OCI-LY7 (cell line): ENCODE measurements around the gene RTL10. TPM values are rescaled to one million over a fixed set of nuclear protein-coding genes. Genes with fewer than 3 reads are reported as not detected.

ENCODE experiments used
- BruUV-seq: library from RNA; stranded (reverse); fragments of 400-500 nt; replicated peaks from 2 replicates; lab custom pipeline; 2021; lab: Mats Ljungman, UMichigan
- CTCF ChIA-PET: fragments of 300-600 bp; sonication (Branson Sonifier 250); formaldehyde crosslinking; loops from one replicate; lab custom pipeline; 2022; ENCODE audit warnings: antibody characterized with exemption; ENCODE audit not compliant: unreplicated experiment; lab: Charles Lee
- POLR2A ChIA-PET: fragments of 300-600 bp; sonication (Branson Sonifier 250); formaldehyde crosslinking; loops from one replicate; lab custom pipeline; 2022; ENCODE audit warnings: antibody characterized with exemption; lab: Charles Lee
- DNase-seq: peaks from one replicate; pipeline ENCODE4 v3.0.0-alpha.2; 2015; ENCODE audit warnings: low spot score
- H2AFZ ChIP-seq: fragments of 200-600 bp; sonication (generic), shearing (Covaris generic); 2 replicates; pipeline ENCODE4 v1.6.1; 2014; ENCODE audit warnings: mild to moderate bottlenecking, antibody characterized with exemption, low read length, moderate library complexity
- H3K27ac ChIP-seq: fragments of 200-600 bp; sonication (generic); 2 replicates; pipeline ENCODE4 v1.5.1; 2014; ENCODE audit warnings: mixed run types, low read depth, mild to moderate bottlenecking, moderate library complexity, low read length, inconsistent platforms; ENCODE audit not compliant: poor library complexity, severe bottlenecking
- H3K36me3 ChIP-seq: fragments of 200-600 bp; sonication (generic); 2 replicates; pipeline ENCODE4 v1.6.1; 2014; ENCODE audit warnings: mild to moderate bottlenecking, antibody characterized with exemption, low read length, moderate library complexity, mixed read lengths; ENCODE audit not compliant: insufficient read depth
- H3K4me1 ChIP-seq: fragments of 200-600 bp; sonication (generic); 2 replicates; pipeline ENCODE4 v1.5.1; 2014; ENCODE audit warnings: mild to moderate bottlenecking, low read length; ENCODE audit not compliant: insufficient read depth, poor library complexity, severe bottlenecking
- H3K4me2 ChIP-seq: fragments of 200-600 bp; sonication (generic); 2 replicates; pipeline ENCODE4 v1.6.1; 2014; ENCODE audit warnings: mild to moderate bottlenecking, low read length
- H3K4me3 ChIP-seq: fragments of 200-600 bp; sonication (generic); 2 replicates; pipeline ENCODE4 v1.5.1; 2014; ENCODE audit warnings: mild to moderate bottlenecking, low read depth, low read length; ENCODE audit not compliant: poor library complexity, severe bottlenecking
- H3K79me2 ChIP-seq: fragments of 200-600 bp; sonication (generic); 2 replicates; pipeline ENCODE4 v1.6.1; 2016; ENCODE audit warnings: low read depth, mild to moderate bottlenecking, low read length, moderate library complexity, mixed read lengths; ENCODE audit not compliant: insufficient read depth
- H3K9me2 ChIP-seq: fragments of 200-600 bp; sonication (generic); 2 replicates; pipeline ENCODE4 v1.6.1; 2016; ENCODE audit warnings: mild to moderate bottlenecking, low read length, mixed read lengths; ENCODE audit not compliant: insufficient read depth
- H3K9me3 ChIP-seq: fragments of 200-600 bp; sonication (generic); 2 replicates; pipeline ENCODE4 v1.6.1; 2014; ENCODE audit warnings: mild to moderate bottlenecking, mixed run types, low read length, mixed read lengths
- H4K20me1 ChIP-seq: fragments of 200-600 bp; sonication (generic); 2 replicates; pipeline ENCODE4 v1.6.1; 2014; ENCODE audit warnings: mild to moderate bottlenecking, antibody characterized with exemption, low read length, moderate library complexity, mixed read lengths; ENCODE audit not compliant: insufficient read depth
- EZH2phosphoT487 ChIP-seq: fragments of 200-600 bp; sonication (generic); IDR thresholded peaks from 2 replicates; pipeline ENCODE4 v1.6.1; 2018; ENCODE audit warnings: low read depth, borderline replicate concordance, mild to moderate bottlenecking, mixed run types, antibody characterized with exemption, low read length, moderate library complexity, mixed read lengths
- intact Hi-C: fragments of 100-400 bp; cut with micrococcal nuclease; formaldehyde crosslinking; loops from one replicate; pipeline ENCODE4 v1.10.0; 2022; ENCODE audit not compliant: unreplicated experiment
- total RNA-seq, 2 experiments: library from RNA; depleted of rRNA in 1 of 2; stranded (reverse); fragments of >200 nt in 1 of 2; shearing (Covaris generic) in 1 of 2; gene quantifications; 2 replicates each; pipeline ENCODE4 v1.2.3, GENCODE V29; 2014 to 2022
- TF ChIP-seq, protein P1 (sequence below): fragments of 200-600 bp; sonication (generic); conservative IDR thresholded peaks from 2 replicates; pipeline ENCODE4 v1.5.1; 2014; ENCODE audit warnings: mild to moderate bottlenecking, antibody characterized with exemption, low read length, moderate library complexity, mixed read lengths

RTL10 gene
- total RNA-seq, 2 experiments from 2014 or later, result 26.2 to 28.2 TPM

GRCh38 chr22:19903513-19903912 is 48.8 kb upstream of the RTL10 start:
- H4K20me1 ChIP-seq, result no peaks in the 10 kb centered on the region
- ChIA-PET POLR2A (no interaction called here), CTCF (no interaction called here)
- no peak for DNase-seq
- no peak overlapping the region for H3K4me2 ChIP-seq
- no peaks in the 10 kb centered on the region for H3K9me2 ChIP-seq
- no peak overlapping the region for H3K27ac ChIP-seq
- BruUV-seq, result no TSS peak
- H2AFZ ChIP-seq, result no peak overlapping the region
- no peak for TF ChIP-seq EZH2phosphoT487
- TF ChIP-seq, protein P1, sequence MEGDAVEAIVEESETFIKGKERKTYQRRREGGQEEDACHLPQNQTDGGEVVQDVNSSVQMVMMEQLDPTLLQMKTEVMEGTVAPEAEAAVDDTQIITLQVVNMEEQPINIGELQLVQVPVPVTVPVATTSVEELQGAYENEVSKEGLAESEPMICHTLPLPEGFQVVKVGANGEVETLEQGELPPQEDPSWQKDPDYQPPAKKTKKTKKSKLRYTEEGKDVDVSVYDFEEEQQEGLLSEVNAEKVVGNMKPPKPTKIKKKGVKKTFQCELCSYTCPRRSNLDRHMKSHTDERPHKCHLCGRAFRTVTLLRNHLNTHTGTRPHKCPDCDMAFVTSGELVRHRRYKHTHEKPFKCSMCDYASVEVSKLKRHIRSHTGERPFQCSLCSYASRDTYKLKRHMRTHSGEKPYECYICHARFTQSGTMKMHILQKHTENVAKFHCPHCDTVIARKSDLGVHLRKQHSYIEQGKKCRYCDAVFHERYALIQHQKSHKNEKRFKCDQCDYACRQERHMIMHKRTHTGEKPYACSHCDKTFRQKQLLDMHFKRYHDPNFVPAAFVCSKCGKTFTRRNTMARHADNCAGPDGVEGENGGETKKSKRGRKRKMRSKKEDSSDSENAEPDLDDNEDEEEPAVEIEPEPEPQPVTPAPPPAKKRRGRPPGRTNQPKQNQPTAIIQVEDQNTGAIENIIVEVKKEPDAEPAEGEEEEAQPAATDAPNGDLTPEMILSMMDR, result no peak
- no peak overlapping the region for H3K4me3 ChIP-seq
- no peaks in the 10 kb centered on the region for H3K79me2 ChIP-seq
- no peaks in the 10 kb centered on the region for H3K36me3 ChIP-seq
- H3K9me3 ChIP-seq, result no peaks in the 10 kb centered on the region
- H3K4me1 ChIP-seq, result peaks cover 6% of the 10 kb centered on the region
- intact Hi-C loops, result no loop called here

- Histone ChIP-seq H3K9me3 (no peaks in the 10 kb centered on the region), H3K36me3 (no peaks in the 10 kb centered on the region), H4K20me1 (no peaks in the 10 kb centered on the region), H3K4me1 (peaks cover 6% of the 10 kb centered on the region), H3K27ac (no peak overlapping the region), H3K4me3 (no peak overlapping the region), H3K4me2 (no peak overlapping the region), H3K79me2 (no peaks in the 10 kb centered on the region), H3K9me2 (no peaks in the 10 kb centered on the region), H2AFZ (no peak overlapping the region)
- TF ChIP-seq, protein P1, result no peak
- TF ChIP-seq EZH2phosphoT487, result no peak
- intact Hi-C loops, result no loop called here
- CTCF ChIA-PET, result no interaction called here
- no peak for DNase-seq
- POLR2A ChIA-PET, result interaction anchor here (0.6 kb wide), 1 partner anchor 530 kb away, joined by 3 read pairs; no protein-coding TSS in a partner anchor
- no TSS peak for BruUV-seq
Observed at GRCh38 chr22:19903031-19903430, 48.4 kb upstream of the RTL10 start.

- Histone ChIP-seq H3K4me1 (peaks cover 11% of the 10 kb centered on the region), H3K9me2 (no peaks in the 10 kb centered on the region), H3K4me3 (no peak overlapping the region), H2AFZ (no peak overlapping the region), H3K36me3 (no peaks in the 10 kb centered on the region), H3K4me2 (no peak overlapping the region), H3K27ac (no peak overlapping the region), H3K79me2 (no peaks in the 10 kb centered on the region), H3K9me3 (no peaks in the 10 kb centered on the region), H4K20me1 (no peaks in the 10 kb centered on the region)
- no peak for DNase-seq
- ChIA-PET POLR2A (interaction anchor here (0.6 kb wide), 1 partner anchor 529 kb away, joined by 3 read pairs; no protein-coding TSS in a partner anchor), CTCF (no interaction called here)
- TF ChIP-seq EZH2phosphoT487, result no peak
- TF ChIP-seq, protein P1, result no peak
- no TSS peak for BruUV-seq
- intact Hi-C loops, result no loop called here
Observed at GRCh38 chr22:19902245-19902715, 47.6 kb upstream of the RTL10 start.
